ENCODE results near the gene ST8SIA2. TPM values are rescaled to one million over a fixed set of nuclear protein-coding genes. Genes with fewer than 3 reads are reported as not detected.

The ST8SIA2 gene
- polyA plus RNA-seq, 5 donors, result 3.6 to 5.6 (median 4.5) TPM

DNA sequence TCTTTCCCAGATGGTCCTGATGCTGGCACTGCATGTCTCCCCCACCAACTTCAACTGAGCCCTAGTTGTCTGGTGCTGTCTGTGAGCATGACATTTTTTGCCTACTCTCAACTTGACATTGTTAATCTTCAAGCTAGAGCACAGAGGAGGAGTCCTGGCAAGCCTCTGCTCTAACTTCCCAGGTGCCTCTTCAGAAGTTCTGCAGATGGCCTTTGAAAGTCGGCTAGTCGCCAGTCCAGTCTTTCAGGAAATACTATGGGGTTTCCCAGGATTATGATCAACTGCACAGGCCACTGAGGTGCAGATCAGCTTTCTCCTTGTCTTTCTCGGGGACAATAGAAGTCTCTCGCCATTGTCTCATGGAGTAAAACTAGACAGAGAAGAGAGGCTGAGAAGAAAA lies 86.7 kb downstream of the ST8SIA2 start:
- DNase-seq, result no peak

DNA sequence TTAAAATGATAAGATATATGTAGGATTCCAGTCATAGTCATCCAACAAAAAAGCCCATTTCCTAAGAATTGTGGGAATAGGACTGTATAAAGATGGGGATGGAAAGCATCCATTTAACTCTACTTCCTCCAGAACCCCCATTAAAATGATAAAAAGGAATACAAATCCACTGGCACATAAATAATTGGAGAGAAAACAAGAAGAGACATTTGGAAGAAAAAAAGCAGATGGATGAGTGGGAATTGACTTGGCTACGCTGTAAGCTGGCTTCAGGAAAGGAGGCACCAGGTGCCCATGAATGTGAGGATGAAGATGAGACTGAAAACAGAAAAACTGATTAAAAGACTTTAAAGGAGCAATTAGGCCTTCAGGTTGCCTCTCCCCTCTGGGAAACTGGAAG lies 91.8 kb downstream of the ST8SIA2 start:
- no peak for DNase-seq

DNA sequence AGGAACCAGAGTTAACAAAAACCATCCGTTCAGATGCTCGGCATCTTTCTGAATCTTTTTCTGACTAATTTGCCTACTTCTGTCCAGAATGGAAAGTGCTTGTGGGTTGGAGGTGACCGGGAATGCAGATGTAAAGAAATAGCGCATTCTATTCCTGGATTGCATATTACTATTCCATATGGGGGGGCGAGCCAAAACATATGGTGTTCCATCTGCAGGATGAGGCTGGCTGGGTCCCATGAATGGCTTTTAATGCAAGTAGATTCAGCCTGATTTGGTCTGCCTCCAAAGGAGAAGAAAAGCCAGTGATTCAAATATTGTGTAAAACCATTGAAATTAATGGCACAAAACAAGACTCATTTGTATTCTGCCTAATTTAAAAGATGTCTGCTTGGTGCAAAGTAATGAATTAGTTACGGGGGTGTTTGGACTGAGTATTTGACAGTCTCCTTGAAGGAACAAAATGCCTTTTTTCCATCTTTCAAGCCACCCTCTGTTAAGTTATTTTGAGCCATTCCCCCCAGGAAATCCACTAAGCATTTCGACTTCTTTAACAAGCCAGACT lies 99.0 kb downstream of the ST8SIA2 start:
- no peak for DNase-seq

- no peak for DNase-seq
These were observed 101.2 kb downstream of the ST8SIA2 start for GRCh38 chr15:92494806-92495336.

DNA sequence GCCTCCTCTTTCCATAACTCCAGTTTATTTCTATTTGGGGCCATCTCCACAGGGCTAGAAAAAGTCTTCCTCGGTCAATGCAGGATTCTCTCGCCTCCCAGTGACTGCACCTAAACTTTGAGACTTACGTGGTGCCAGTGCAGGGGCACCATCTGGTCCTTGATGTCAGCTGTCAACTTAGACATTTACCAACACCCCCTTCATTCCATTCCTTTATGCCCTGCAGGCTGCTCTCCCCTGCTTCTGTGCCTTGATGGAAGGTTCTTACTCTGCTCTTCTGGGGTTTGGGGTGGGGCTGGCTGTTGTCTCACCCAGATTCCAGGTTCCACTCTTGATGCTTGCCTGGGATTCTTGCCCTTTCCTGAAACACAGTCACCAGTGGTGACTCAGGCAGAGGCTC lies 101.8 kb downstream of the ST8SIA2 start:
- DNase-seq, result no peak

- no peak for DNase-seq
These were observed 106.2 kb downstream of the ST8SIA2 start for GRCh38 chr15:92499731-92500530.

DNA sequence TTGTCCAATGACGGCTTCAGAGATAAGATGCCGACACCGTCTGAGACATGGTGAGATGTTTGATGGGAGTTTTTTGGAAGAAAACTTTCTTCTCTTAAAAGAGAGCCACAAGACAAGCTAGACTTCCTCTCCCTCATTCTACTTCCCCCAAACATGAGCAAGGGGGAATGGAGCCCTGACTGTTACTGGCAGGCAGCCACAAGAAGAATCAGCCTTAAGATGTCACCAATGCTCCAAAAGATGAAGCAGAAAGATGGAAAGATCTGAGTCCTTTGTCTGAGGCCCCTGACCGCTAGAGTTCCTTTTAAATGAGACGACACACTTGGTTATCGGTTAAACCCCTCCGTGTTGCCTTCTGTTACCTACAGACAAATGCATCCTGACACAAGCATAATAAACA lies 108.7 kb downstream of the ST8SIA2 start:
- DNase-seq, result no peak

DNA sequence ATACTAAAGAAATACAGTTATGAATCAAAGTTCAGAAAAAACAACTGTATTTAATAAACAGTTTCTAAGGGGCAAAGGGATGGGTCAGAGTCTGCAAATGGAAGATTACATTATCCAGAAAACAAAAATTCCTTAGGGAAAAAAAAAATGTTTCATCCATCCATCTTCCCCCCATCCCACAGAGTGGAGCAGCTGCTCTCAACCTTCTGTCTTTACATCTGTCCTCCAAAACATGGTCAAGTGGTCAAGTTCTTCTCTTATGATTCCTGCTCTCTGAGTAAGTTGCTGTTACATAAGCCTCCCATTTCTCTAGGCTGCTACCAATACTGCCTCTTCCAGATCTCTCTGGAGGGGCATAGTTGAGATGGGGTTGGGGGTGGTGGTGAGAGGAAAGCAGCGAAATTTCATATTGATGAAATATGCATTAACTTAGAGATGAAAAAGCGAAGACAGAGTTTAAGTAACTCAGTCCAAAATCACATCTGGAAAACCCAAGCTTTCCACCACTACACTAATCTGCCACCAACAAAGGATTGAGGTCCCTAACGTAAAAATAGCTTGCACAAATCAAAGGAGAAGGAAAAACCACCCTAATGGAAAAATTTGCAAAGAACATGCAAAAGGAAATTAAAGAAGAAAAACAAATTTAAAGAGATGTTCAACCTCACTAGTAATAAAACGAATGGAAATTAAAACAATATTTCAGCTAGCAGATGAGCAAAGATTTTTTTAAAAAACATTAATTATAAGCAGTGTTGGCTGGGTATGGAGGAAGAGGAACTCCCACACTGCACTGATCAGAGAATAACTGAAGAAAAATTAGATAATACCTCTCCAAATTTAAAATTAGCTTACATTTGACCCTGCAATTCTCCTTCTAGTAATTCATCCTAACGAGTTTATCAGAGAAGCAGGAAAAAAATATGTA lies 109.5 kb downstream of the ST8SIA2 start:
- no peak for DNase-seq

DNA sequence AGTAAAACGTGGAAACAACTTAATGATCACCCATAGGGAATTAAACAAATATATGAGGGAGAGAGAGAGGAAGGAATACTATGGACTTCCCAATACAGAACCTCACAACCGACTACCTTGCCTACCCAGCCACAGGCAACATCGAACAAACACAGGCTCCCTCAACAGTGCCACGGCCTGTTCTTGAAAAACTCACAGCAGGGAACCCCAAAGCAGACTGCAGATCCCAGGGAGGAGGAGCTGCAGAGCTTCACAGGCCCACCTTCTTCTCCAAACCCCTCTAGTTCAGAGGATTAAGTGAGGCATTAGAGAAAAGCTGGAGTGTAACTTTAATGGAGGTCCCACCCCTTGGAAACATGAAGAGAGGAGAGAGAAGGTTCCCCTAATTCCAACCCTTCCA lies 110.2 kb downstream of the ST8SIA2 start:
- DNase-seq, result no peak

DNA sequence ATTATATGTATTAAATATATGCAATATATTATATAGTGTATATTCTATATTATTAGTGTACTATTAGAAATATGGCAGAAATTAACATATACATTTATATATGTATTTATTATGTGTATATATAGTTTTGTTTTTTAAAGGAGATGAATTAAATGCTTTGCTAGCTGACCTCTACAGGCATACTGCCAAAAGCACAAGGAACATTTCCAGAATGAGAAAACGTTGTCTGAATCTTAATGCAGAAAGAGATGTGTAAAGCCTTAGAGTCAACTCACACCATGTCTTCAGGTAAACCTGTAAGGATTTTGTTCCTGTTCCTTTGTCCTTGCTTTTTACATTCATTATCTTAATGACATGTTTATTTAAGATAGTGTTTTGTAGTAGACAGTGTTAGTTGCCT lies 111.9 kb downstream of the ST8SIA2 start:
- no peak for DNase-seq

DNA sequence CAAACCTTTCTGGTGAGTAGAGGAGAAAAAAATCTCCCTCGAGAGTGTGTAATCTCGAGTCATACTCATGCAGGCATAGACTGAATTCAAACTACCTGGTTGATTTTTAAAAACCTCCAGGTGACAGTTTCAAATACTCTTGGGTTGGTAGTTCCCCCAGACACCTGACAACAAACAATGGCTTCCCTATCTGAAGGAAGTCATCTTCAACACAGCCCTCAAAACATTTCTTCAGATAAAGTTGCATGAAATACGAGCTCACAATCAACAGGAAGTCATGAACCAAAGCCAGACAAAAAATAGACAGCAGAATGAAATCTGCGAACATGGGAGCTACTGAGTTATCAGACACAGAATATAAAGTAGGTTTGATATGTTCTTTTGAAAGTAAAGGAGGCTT lies 112.8 kb downstream of the ST8SIA2 start:
- no peak for DNase-seq

DNA sequence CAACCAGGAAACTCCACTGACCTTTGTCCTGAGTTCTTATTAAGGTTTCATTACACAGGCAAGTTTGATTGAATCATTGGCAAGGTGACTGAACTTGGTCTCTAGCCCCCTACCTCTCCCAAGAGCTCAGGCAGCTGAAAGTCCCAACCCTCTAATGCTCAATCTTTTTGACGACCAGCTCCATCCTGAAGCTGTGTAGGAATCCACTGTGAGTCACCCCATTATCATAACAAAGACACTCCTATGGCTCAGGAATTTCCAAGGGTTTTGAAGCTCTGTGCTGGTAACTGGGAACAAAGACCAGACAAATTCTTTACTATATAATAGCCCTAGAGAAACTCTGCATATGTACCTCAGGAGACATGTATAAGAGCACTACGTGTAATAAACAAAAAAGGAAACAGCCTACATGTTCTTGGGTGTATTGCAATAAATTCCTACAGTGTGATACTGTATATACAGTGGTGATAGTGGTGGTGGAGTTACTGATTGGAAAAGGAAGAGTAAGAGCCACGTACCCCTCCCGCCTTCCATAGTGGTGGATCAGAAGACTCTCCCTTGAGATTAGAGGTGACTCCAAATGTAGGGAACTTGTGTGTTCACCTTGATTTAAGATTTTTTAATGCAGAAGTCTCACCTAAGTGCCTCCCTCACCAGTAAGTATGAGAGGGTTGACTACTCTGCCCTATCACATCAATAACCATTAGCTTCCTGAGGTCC lies 116.6 kb downstream of the ST8SIA2 start:
- DNase-seq, result no peak
